ENCODE measurements around the gene SAMD5.

DNA sequence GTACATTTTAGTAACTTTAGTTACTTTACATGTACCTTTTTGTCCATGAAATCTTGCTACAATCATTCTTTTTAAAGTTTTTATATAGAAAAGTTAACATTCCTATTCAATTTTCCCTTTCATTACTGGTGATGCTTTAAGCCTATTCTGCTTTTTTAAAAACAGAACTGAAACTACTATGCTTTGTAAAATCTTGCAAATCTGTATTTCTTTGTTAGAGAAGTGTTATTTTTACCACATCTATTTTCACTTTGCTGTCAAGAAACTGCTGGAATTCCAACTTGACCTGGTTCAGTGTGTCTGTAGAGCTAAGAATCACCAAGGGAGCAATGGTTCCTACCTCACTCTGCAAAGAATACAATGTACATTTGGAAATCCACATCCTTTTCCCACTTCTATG lies 21.8 kb upstream of the SAMD5 start:
- no peak for TF ChIP-seq TOX (CRISPR knock-in tag; IDR thresholded peaks at IDR 0.05; ENCODE audit: borderline replicate concordance)
- TF ChIP-seq, protein P1, sequence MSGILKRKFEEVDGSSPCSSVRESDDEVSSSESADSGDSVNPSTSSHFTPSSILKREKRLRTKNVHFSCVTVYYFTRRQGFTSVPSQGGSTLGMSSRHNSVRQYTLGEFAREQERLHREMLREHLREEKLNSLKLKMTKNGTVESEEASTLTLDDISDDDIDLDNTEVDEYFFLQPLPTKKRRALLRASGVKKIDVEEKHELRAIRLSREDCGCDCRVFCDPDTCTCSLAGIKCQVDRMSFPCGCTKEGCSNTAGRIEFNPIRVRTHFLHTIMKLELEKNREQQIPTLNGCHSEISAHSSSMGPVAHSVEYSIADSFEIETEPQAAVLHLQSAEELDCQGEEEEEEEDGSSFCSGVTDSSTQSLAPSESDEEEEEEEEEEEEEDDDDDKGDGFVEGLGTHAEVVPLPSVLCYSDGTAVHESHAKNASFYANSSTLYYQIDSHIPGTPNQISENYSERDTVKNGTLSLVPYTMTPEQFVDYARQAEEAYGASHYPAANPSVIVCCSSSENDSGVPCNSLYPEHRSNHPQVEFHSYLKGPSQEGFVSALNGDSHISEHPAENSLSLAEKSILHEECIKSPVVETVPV (CRISPR knock-in tag; IDR thresholded peaks at IDR 0.05) = no peak
- TF ChIP-seq GLIS3 (CRISPR knock-in tag; IDR thresholded peaks at IDR 0.05) = no peak
- TF ChIP-seq, protein P2, sequence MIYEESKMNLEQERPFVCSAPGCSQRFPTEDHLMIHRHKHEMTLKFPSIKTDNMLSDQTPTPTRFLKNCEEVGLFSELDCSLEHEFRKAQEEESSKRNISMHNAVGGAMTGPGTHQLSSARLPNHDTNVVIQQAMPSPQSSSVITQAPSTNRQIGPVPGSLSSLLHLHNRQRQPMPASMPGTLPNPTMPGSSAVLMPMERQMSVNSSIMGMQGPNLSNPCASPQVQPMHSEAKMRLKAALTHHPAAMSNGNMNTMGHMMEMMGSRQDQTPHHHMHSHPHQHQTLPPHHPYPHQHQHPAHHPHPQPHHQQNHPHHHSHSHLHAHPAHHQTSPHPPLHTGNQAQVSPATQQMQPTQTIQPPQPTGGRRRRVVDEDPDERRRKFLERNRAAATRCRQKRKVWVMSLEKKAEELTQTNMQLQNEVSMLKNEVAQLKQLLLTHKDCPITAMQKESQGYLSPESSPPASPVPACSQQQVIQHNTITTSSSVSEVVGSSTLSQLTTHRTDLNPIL (CRISPR knock-in tag; IDR thresholded peaks at IDR 0.05; ENCODE audit: low read depth) = no peak

Measured in SK-N-SH treated with all-trans-retinoic acid at 6 μM for 48 hours (cell line).